ENCODE measurements around the gene TNFRSF12A. TPM values are rescaled to one million over a fixed set of nuclear protein-coding genes. Genes with fewer than 3 reads are reported as not detected.

TNFRSF12A gene
- total and polyA plus RNA-seq, 2 of the 13 experiments (the other 11 are each of a cell fraction or from before 2014, with no cell fraction given), result 61.9 to 66.0 TPM

DNA sequence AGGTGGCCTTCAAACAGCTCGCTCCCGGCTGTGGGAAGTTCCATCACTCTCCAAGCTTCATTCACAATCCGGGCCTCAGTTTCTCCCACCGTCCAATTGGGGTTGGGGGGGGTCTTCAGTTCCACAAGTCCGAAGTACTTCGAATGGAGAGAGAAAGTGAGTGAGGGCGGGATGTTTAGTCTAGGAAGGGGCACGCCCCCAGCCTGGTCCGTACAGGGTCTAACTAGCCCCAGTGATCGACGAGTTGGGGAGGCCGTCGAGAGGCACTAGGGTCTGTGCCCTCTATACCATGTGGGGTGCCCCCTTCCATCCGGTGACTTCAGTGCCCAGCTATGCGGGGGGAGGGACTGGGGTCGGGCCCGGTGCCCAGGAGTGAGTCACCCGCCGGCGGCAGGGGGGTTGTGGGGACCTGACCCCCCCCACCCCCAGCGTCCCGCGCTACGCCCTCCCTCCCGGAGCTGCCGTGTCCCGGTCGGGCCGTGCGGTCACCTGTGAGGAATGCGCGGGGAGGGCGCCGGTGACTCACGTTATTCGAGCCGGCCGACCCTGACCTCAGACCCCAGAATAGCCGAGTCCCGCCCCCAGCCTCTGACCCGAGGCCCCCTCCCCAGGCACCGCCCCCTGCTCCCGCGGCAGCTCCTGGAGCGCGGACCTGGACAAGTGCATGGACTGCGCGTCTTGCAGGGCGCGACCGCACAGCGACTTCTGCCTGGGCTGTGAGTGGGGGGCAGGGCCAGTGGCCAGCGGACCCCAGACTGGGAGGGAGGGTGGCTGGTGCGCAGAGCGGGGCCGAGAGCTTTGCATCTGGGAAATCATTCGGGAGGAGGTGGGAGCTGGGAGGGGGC is 658 bp downstream of the TNFRSF12A start (continued):
- no peak for TF ChIP-seq ZNF512 (CRISPR knock-in tag; IDR thresholded peaks at IDR 0.05)
- no peak for TF ChIP-seq CBX2 (IDR thresholded peaks at IDR 0.05; ENCODE audit: low read depth, low read length)
- TF ChIP-seq CBX2 (CRISPR knock-in tag; IDR thresholded peaks at IDR 0.05; ENCODE audit: low read depth), result no peak
- peak; percentile 54; the same call in 1 of the 2 replicates for TF ChIP-seq ZNF670 (CRISPR knock-in tag; IDR thresholded peaks at IDR 0.05; ENCODE audit: borderline replicate concordance)
- 0 out of 2 replicates have a peak, but pooled peaks have one; percentile 10 for TF ChIP-seq ZNF768 (CRISPR knock-in tag; IDR thresholded peaks at IDR 0.05)
- peak; percentile 92 for TF ChIP-seq ZGPAT (CRISPR knock-in tag; IDR thresholded peaks at IDR 0.05)
- 0 out of 2 replicates have a peak, but pooled peaks have one; percentile 57 for TF ChIP-seq ZNF850 (CRISPR knock-in tag; conservative IDR thresholded peaks at IDR 0.05)
- no peak for TF ChIP-seq XBP1 (CRISPR knock-in tag; IDR thresholded peaks at IDR 0.05)
- TF ChIP-seq KAT2B (IDR thresholded peaks at IDR 0.05; ENCODE audit: borderline replicate concordance, low read depth, low read length), result no peak
- TF ChIP-seq ZNF530 (CRISPR knock-in tag; IDR thresholded peaks at IDR 0.05; ENCODE audit: low read depth), result no peak
- TF ChIP-seq ZNF878 (CRISPR knock-in tag; IDR thresholded peaks at IDR 0.05), result peak; percentile 64; the same call in 1 of the 2 replicates
- TF ChIP-seq, protein P1, sequence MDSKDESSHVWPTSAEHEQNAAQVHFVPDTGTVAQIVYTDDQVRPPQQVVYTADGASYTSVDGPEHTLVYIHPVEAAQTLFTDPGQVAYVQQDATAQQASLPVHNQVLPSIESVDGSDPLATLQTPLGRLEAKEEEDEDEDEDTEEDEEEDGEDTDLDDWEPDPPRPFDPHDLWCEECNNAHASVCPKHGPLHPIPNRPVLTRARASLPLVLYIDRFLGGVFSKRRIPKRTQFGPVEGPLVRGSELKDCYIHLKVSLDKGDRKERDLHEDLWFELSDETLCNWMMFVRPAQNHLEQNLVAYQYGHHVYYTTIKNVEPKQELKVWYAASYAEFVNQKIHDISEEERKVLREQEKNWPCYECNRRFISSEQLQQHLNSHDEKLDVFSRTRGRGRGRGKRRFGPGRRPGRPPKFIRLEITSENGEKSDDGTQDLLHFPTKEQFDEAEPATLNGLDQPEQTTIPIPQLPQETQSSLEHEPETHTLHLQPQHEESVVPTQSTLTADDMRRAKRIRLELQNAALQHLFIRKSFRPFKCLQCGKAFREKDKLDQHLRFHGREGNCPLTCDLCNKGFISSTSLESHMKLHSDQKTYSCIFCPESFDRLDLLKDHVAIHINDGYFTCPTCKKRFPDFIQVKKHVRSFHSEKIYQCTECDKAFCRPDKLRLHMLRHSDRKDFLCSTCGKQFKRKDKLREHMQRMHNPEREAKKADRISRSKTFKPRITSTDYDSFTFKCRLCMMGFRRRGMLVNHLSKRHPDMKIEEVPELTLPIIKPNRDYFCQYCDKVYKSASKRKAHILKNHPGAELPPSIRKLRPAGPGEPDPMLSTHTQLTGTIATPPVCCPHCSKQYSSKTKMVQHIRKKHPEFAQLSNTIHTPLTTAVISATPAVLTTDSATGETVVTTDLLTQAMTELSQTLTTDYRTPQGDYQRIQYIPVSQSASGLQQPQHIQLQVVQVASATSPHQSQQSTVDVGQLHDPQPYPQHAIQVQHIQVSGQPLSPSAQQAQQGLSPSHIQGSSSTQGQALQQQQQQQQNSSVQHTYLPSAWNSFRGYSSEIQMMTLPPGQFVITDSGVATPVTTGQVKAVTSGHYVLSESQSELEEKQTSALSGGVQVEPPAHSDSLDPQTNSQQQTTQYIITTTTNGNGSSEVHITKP (CRISPR knock-in tag; IDR thresholded peaks at IDR 0.05; ENCODE audit: low read depth), result 0 out of 2 replicates have a peak, but pooled peaks have one; percentile 26
- TF ChIP-seq ZSCAN30 (CRISPR knock-in tag; IDR thresholded peaks at IDR 0.05), result no peak
- TF ChIP-seq TEAD3 (CRISPR knock-in tag; optimal IDR thresholded peaks at IDR 0.05; ENCODE audit: borderline replicate concordance), result peak; percentile 97
- TF ChIP-seq PRDM15 (CRISPR knock-in tag; IDR thresholded peaks at IDR 0.05), result peak; percentile 76
- TF ChIP-seq POLR2G (IDR thresholded peaks at IDR 0.05; ENCODE audit: low read depth, low read length), result peak; percentile 76
- no peak for TF ChIP-seq ZNF101 (CRISPR knock-in tag; IDR thresholded peaks at IDR 0.05; ENCODE audit: borderline replicate concordance, low read depth)
- TF ChIP-seq ZNF552 (CRISPR knock-in tag; IDR thresholded peaks at IDR 0.05; ENCODE audit: borderline replicate concordance), result no peak; the same call in 1 of the 2 replicates

Measured in HepG2 (cell line).